Measurements from ENCODE around the gene SLC6A19.

Gene SLC6A19

GRCh38 chr5:1161833-1162229, 39.6 kb upstream of the SLC6A19 start:
- in situ Hi-C loops (cut with HindIII; ENCODE audit: low sequenced_read_pairs) = no loop called here
- no peak for DNase-seq (ENCODE audit: low read depth, low spot score)
- no peak overlapping the region for H3K4me3 ChIP-seq (ENCODE audit: low read depth, low read length)
- TF ChIP-seq CTCF (IDR thresholded peaks at IDR 0.05; ENCODE audit: low read depth, low read length) = no peak

GRCh38 chr5:1162276-1162675, 39.1 kb upstream of the SLC6A19 start:
- no peak for TF ChIP-seq CTCF (IDR thresholded peaks at IDR 0.05; ENCODE audit: low read depth, low read length)
- no peak for DNase-seq (ENCODE audit: low read depth, low spot score)
- no peak overlapping the region for H3K4me3 ChIP-seq (ENCODE audit: low read depth, low read length)
- in situ Hi-C loops (cut with HindIII; ENCODE audit: low sequenced_read_pairs) = no loop called here

- no peak for TF ChIP-seq CTCF (IDR thresholded peaks at IDR 0.05; ENCODE audit: low read depth, low read length)
- no peak overlapping the region for H3K4me3 ChIP-seq (ENCODE audit: low read depth, low read length)
- in situ Hi-C loops (cut with HindIII; ENCODE audit: low sequenced_read_pairs) = no loop called here
- DNase-seq (ENCODE audit: low read depth, low spot score) = no peak
These were observed 38.6 kb upstream of the SLC6A19 start for GRCh38 chr5:1162751-1163150.

GRCh38 chr5:1163366-1163765, 38.0 kb upstream of the SLC6A19 start:
- H3K4me3 ChIP-seq (ENCODE audit: low read depth, low read length) = no peak overlapping the region
- no peak for TF ChIP-seq CTCF (IDR thresholded peaks at IDR 0.05; ENCODE audit: low read depth, low read length)
- no peak for DNase-seq (ENCODE audit: low read depth, low spot score)
- in situ Hi-C loops (cut with HindIII; ENCODE audit: low sequenced_read_pairs) = no loop called here

- TF ChIP-seq CTCF (IDR thresholded peaks at IDR 0.05; ENCODE audit: low read depth, low read length) = no peak
- in situ Hi-C loops (cut with HindIII; ENCODE audit: low sequenced_read_pairs) = no loop called here
- DNase-seq (ENCODE audit: low read depth, low spot score) = no peak
- no peak overlapping the region for H3K4me3 ChIP-seq (ENCODE audit: low read depth, low read length)
These were observed 37.5 kb upstream of the SLC6A19 start for GRCh38 chr5:1163879-1164278.

- no peak for DNase-seq (ENCODE audit: low read depth, low spot score)
- in situ Hi-C loops (cut with HindIII; ENCODE audit: low sequenced_read_pairs) = no loop called here
These were observed 36.4 kb upstream of the SLC6A19 start for GRCh38 chr5:1164696-1165630.

More at GRCh38 chr5:1164696-1165630, 36.4 kb upstream of the SLC6A19 start:
- no peak overlapping the region for H3K4me3 ChIP-seq (ENCODE audit: low read depth, low read length)
- TF ChIP-seq CTCF (IDR thresholded peaks at IDR 0.05; ENCODE audit: low read depth, low read length) = no peak

Data from astrocyte of the spinal cord (primary cell).